Stimulated activated CD8-positive, alpha-beta memory T cell treated with anti-CD3 and anti-CD28 coated beads, Interleukin-15, amount 100 ng/mL, for 1 hour (primary cell): ENCODE results near the gene GOLPH3.

Experiments used
- DNase-seq: peaks from one replicate; pipeline ENCODE4 v3.0.0-alpha.2; 2020; ENCODE audit warnings: low read depth

GOLPH3 gene

DNA sequence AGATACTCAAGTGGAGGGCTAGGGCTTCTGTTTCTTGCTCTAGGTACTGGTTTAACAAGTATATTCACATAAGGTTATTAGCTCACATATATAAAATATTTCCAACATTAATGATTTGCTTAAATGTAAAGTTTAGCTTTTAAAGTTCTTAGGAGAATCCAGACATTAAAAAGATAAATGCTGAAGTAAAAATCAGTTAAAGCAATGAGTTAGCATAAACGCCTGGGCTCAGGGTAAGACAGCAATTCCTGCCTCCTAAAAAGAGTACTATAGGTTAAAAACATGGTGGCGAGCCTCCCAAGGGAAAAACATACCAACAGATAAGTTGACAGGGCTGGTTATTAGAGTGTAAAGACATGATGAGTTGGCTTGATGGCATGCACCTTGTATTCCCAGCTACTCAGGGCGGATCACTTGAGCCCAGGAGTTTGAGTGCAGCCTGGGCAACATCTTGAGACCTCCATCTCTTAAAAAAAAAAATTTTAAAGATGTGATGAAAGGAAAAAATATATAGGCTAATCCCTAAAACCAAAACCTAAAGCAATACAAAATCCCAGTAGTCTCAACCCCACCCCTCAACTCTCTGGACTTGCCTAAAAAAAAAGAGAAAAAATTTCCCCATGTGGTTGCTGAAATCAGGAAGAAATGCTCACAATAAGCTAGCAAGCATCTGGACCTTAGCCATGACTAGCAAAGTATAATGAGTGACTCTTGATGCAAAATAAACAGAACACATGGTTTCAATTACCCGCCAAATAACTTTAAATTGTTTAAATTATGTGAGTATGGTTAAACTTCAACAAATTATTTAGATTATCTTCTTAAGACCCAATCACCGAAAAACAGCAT is 3.6 kb downstream of the GOLPH3 start:
- no peak for DNase-seq

DNA sequence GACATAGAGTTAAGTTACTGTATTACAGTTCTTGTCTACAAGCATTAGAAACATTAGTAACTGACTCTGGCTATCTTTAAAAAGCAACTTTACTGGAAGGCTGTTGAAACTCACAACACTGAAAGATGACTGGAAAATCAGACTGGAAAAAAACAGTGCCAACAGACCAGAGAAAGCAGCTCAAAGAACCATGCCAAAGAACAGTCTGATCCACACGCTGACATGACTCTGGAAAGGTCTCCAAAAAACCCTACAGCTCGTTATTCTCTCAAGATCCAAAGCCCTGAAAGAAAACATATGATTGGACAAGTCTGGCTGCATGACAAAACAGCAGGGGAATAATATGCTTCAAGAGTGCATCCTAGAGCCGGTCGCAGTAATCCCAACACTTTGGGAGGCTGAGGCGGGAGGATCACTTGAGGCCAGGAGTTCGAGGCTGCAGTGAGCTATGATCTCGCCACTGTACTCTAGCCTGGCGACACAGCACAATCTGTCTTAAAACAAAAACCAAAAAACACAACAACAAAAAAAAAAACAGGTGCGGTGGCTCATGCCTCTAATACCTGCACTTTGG is 5.6 kb downstream of the GOLPH3 start:
- DNase-seq, result no peak

DNA sequence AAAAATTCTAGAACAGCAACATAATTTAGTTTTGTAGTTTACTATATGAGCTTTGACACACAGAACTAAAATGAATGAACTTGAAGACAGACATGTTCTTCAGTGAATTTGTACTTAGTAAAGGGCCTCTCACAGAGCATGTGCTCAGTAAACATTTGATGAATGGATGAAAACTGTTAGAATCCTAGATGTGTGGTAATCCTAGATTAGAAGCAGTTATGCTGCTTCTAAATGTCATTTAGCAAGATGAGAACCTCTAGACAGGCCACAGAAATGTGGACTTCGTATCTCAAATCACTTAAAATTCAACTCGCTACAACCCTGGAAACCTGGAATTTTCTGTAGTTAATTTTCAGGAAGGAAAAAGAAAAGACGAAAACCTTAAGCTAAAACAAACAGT is 8.5 kb downstream of the GOLPH3 start:
- DNase-seq, result no peak

DNA sequence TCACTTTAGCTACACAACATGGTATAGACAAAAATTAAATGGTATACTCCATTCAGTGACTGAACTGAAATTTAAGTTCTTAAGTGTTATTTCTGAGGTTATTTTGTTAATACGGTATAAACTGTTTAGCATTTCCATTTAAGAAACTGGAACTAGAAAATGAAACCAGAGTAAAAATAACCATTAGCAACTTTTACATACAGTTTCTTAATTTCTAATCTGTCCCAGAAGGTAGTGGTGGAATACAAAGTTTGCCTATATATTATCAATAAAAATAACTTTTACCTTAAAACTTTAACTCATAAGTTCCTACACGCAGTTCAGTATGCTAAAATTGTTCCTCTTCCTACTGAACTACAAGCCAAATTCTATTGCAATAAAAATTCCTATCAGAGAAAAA is 10.3 kb downstream of the GOLPH3 start:
- no peak for DNase-seq

DNA sequence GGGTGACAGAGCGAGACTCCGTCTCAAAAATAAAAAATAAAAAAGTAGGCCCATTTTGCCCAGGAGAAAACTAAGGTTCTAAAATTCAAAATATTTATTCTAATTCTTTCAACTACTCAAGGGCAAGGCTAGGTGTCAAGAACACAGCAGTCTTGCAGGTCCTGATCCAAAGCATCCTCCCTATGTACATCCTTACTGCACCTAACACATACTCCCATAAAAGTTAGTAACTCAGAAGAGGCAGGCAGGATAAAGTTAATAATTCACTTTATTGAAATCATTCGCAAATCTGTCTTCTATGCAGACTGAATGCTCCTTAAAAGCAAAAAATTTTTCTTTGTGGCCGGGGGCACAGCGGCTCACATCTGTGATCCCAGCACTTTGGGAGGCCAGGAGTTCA is 11.1 kb downstream of the GOLPH3 start:
- DNase-seq, result no peak

DNA sequence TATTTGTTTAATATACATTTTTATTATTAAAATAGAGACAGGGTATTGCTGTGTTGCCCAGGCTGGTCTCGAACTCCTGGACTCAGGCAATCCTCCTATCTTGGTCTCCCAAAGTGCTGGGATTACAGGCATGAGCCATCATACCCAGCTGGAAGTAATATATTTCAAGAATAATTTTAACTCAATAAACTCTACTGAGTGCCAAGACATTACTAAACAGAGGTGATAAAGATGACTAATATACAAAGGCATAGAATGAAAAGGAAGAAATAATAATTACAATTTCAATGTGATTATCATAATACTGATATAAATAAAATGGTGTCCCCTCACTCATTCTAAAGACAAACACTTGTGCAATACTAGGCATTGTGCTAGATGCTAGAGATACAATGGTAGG is 13.9 kb downstream of the GOLPH3 start:
- DNase-seq, result no peak

DNA sequence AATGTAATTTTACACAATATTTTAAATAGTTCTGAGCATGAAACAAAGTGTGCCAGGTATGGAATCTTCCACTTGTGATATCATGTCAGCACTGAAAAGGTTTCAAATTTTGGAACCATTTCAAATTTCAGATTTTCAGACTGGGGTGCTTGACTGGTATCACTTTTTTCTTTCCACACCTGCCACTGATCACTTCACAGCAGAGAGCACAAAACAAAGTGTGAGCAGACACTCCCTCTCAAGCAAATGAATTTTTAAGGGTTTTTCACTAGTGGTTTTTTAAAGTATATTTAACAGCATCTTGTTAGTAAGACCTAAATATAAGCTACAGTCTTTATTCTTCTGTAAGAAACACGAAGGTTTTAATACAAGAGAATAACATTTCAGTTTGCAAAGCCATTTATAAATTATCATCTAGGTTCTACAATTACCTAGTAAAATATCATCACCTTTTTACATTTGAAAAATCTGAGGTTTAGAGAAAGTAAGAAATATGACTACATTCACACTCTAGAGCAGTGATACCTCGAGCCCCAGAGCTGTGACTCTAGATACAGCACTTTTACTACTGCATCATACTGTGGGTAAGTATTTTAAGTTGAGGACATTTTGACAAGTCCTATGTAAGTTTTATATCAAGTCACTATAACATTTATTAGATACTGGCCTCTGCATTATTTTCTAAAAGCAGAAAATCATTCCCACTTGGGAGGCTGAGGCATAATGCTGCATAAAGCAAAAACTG is 14.6 kb downstream of the GOLPH3 start:
- DNase-seq, result no peak

DNA sequence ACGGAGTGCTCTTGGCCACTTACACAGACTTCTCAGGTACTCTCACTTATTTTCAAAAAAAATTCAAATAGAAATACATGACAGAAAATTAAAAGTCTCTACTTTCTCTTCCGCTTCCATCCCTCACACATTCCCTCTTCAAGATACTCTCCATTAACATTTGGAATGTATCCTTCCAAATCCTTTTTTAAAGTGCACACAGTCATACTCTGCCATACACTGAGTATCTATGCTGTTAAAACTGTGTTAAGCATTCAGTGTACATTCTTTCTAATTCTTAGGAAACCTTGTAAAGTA is 15.5 kb downstream of the GOLPH3 start:
- DNase-seq, result no peak

DNA sequence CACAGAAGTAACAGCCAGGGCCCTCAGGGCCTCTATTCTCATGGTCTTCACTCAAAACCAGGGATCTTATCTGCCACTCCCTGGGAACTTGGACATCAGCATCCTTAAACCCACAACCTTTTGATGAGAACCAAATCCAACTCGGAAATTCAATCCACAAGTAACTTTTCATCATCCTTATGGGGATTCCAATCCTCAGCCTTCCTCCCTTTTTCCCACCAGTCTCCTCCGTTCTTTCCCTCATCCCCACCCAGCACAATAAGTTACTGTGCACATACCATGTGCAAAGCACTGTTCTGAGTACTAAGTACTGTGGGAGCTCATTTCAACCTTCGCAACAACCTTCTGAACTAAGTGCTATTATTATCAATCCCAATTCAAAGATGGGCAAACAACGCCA is 17.0 kb downstream of the GOLPH3 start:
- DNase-seq, result no peak

DNA sequence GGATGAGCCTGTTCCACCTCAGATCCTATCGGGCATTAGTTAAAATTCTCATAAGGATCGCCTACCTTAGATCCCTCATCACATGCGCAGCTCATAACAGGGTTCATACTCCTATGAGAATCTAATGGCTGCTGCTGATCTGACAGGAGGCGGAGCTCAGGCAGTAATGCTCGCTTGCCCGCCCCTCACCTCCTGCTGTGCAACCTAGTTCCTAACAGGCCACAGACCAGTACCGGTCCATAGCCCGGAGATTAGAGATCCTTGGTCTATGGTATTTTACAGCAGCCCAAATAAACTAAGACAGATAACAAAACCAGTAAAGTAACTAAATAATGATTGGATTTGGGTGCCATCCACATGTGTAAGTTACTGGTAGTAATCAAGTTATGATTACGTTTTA is 17.5 kb downstream of the GOLPH3 start:
- no peak for DNase-seq

DNA sequence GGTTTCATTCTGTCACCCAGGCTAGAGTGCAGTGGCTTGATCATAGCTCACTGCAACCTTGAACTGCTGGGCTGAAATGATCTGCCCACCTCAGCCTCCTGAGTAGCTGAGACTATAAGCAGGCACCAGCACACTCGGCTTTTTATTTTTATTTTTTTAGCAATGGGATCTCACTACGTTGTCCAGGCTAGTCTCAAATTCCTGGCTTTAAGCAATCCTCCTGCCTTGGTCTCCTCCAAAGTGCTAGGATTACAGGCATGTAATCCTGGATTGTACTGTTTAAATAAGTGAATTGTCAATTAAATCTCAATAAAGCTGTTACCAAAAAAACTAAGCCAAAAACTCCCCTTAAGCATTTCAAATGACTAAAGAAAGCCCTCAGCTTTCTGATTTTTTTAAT is 18.9 kb downstream of the GOLPH3 start:
- DNase-seq, result no peak

DNA sequence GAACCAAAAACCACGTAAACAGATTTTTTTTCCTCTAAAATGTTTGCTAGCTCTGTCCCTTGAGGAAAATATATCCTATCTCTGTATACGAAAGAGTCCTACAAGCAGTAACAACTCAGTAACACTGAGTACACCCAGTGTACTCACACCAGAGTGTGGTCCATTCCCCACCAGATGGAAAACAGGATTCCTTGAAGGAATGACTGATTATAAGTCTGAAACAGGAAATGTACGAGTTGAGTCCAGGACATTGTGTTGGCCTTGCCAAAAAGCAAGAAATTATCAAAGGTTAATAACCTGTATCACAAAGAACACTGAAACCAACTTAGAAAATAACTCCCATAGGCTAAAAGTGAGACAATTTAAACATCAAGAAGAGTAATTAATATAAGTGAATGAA is 20.4 kb downstream of the GOLPH3 start:
- no peak for DNase-seq

DNA sequence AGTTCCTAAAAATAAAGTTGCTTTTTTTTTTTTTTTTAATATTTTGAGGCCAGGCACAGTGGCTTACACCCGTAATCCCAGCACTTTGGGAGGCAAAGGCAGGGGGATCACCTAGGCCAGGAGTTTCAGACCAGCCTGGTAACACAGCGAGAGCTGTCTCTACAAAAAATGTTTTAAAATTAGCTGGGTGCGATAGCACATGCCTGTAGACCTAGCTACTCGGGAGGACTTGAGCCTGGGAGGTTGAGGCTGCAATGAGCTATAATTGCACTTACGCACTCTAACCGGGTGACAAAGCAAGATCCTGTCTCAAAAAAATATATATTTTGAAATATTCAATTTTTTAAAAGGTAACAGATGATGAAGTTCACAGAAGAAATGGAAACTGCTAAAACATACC is 22.9 kb downstream of the GOLPH3 start:
- DNase-seq, result no peak

DNA sequence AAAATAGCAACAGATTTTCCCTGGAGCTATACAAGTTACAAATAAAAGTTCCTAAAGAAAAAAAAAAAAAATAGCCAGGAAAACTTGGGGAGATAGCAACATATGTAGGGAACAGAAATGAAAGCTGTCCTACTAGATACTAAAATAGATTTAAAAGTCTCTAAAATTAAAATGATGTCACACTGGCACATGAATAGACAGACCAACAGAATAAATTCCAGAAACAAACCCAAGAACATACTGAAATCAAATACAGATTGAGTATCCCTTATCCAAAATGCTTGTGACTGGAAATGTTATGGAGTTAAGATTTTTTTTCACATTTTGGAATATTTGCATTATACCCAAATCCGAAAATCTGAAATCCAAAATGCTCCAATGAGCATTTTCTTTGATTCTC is 23.8 kb downstream of the GOLPH3 start:
- DNase-seq, result no peak

DNA sequence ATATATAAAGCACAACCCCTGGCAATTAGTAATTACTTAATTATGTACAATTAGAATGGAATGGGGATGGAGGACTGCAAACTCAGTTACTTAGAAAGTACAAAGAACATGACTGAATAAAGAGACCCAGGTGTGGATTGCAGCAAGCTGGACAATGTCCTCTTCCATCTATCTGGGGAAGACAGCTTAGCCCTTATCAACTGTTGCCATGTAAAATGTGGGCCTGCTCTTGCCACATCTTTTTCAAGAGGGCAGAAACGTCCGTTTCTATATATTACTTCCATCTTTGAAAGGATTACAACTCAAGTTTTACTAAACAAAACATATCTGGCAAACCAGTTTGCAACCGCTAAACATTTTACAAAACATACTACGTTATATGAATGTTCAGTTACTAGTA is 26.2 kb downstream of the GOLPH3 start:
- DNase-seq, result no peak

DNA sequence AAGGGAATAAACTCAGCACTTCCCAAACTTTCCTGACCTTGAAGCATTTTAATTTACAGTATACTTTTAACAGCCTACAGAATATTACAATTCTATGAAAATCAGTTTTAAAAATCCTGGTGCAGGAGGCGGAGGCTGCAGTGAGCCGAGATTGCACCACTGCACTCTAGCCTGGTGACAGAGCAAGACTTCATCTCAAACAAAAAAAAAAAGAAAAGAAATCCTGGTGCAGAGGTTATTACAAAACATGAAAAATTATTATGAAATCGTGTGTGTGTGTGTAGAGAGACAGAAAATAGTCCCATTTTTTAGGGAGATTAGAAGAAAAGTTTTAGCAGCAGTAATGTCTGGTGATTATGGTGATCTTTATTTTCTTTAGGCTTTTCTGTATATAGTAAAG is 26.9 kb downstream of the GOLPH3 start:
- DNase-seq, result no peak

DNA sequence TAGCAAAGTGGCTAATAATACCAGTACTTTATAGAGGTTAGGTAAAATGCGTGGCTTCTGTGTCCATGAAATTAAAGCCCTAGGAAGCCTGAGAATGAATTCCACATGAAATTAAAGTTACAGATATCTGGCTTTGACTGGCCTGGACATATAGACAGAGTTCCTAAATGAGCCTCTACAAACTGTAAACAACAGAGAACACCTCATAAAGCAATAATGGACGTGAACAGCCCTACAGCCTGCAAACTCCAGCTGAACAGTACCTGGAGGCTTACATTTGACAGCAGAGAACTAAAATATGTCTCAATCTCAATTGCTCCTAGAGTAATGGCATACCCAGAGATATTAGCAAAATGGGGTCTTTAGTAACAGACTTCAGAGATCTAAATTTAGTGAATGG is 28.7 kb downstream of the GOLPH3 start:
- DNase-seq, result no peak

DNA sequence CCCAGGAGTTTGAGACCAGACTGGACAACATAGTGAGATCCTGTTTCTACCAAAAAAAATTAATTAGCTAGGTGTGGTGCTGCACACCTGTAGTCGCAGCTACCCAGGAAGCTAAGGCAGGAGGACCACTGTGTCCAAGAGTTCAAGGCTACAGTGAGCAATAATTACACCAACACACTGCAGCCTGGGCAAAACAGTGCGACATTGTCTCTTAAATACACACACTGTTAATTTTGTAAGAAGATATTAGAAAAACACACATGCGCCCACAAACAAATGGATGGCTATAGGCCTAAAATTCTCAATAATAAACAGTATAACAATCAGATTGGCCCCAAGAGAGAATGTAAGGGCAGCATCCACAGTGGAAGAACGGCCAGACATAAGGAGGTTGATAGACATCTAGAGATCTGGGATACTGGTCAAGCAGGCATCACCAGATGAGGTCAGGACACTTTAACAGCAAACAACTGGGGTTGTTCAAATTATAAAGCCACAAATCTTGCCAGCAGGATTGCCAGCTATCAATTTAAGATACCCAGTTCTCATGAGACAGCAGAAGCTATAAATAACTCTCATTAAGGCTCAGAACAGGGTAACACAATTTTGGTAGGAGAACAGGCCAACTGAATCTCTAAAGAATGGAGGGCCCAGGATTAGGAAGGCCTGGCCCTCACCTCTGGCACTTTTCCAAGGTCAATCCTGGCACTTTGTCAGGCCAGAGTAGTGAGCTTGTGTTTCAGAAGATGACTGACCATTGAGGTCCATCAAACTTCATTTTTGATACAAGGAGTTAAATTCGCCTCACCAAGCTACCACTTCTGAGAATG is 29.5 kb downstream of the GOLPH3 start:
- no peak for DNase-seq

DNA sequence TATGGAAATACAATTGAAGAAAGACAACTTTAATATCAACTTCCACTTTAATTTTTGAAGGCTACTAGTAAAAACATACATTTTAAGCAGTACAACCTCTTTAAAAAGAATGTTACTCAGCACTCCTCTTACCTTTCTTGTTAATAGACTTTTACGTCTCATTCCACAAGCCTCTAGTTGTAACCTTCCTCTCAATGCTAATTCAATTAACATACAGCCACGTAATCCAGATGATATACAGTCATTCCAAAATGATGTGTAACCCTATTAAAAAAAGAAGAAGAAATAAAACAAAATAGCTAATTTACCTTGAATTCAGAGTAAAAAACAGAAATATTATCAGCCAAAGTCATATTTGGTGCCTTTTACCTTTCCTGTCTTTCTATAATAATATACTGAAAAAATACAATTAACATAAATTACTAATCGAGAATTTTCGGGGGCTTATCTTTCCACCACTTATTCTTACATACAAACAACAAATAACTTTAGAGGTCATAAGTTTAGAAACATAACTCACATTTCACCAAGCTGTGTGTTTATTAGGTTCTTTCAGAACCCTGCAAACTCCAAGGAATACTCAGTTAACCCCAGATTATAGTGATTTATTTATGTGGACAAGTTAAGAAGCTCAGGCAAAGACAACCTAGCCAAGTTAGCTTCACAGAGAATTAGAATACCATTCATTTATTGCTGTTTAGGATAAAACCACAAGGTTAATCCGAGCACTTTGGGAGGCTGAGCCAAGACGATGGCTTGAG is 30.3 kb downstream of the GOLPH3 start:
- no peak for DNase-seq

DNA sequence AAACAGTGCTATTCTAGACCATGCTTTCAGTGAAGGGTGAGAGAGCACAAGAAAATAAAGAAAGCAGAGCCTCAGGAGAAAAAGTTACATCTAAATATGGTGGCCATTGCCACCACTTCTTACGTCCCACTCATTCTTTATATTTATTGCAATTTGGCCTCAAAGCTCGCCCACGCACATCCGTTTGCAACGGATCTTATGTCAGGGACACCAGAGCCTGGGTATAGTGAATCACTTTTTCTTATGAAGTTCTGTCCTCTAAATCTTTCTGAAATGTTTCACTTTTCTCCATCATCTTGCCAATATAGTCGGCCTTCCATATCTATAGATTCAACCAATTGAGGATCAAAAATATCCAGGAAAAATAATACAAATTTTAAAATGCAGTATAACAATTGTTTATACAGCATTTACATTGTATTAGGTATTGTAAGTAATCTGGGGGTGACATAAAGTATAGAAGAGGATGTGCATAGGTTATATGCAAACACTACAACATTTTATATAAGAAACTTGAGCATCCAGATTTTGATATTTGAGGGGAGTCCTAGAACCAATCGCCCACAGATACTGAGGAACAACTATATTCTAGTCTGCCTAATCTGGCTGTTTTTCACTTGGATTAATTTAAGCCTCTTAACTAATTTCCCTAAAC is 35.2 kb downstream of the GOLPH3 start:
- DNase-seq, result no peak

DNA sequence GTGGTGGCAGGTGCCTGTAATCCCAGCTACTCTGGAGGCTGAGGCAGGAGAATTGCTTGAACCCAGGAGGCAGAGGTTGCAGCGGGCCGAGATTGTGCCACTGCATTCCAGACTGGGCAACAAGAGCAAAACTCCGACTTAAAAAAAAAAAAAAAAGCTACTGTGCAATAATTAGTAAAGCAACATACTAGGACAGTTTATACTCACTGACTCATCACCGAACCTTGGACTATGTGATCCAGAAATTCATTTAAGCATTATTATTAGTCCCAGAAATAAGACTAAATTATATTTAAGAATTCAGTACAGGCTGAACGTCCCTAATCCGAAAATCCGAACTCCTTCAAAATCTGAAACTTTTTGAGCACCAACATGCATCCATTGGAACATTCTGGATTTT is 37.8 kb downstream of the GOLPH3 start:
- DNase-seq, result no peak
